ENCODE data around the gene KRT24.

GRCh38 chr17:40705584-40705983, 2.0 kb upstream of the KRT24 start:
- TF ChIP-seq CTCF (IDR thresholded peaks at IDR 0.05; ENCODE audit: extremely low read depth in 1 of 2, insufficient read depth in 1 of 2, low read depth in 1 of 2, low read length in 2 of 2) (no peak), JUN (IDR thresholded peaks at IDR 0.05; ENCODE audit: borderline replicate concordance, insufficient read depth, insufficient read length, low read depth) (no peak), EZH2 (IDR thresholded peaks at IDR 0.05; ENCODE audit: borderline replicate concordance, low read depth, low read length, severe bottlenecking) (no peak)

All from endothelial cell of umbilical vein (primary cell).